Peyer's patch (tissue), 4 donors: ENCODE data around the gene CPED1.

Experiments
- CTCF ChIP-seq, 6 experiments: fragments of 450-650 bp in 4 of 6; fragments of 200-600 bp in 2 of 6; sonication (generic) in 1 of 6; IDR thresholded peaks; one replicate each; pipeline ENCODE4 v1.5.1; 2017 to 2019; ENCODE audit warnings: antibody characterized with exemption in 6 of 6, mild to moderate bottlenecking in 3 of 6, moderate library complexity in 1 of 6
- POLR2A ChIP-seq, 2 donors: fragments of 450-650 bp; IDR thresholded peaks; one replicate each; pipeline ENCODE4 v1.5.1; 2017; ENCODE audit warnings: antibody characterized with exemption in 2 of 2, mild to moderate bottlenecking in 2 of 2, moderate library complexity in 2 of 2

DNA sequence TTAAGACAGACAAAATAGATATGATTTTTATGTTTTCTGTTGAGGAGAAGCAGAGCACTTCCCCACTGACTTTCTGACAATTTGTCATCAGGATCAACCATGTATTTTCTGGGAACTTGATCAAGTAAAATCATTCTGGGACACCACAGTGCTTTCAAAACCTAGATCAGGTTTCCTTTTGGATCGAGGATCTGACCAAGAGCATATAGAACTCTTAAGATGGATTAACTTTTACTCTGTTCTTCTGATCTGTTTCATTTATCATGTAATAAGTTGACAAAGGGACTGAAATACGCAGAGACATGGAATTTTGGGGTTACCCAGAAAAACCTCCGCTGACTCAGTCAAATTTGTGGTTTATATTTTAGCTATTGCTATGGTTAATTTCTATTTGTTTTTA is 204.3 kb downstream of the CPED1 start:
- TF ChIP-seq CTCF (IDR thresholded peaks at IDR 0.05): no peak
- TF ChIP-seq POLR2A (IDR thresholded peaks at IDR 0.05): no peak
